MCF 10A (cell line): ENCODE data around the gene PTGES3L. TPM values are rescaled to one million over a fixed set of nuclear protein-coding genes. Genes with fewer than 3 reads are reported as not detected.
A peak's percentile ranks its signal among the peaks of the same experiment; 100 is the strongest.

Source experiments
- BruUV-seq: library from RNA; stranded (reverse); fragments of 400-500 nt; replicated peaks from 2 replicates; lab custom pipeline; 2021; lab: Mats Ljungman, UMichigan
- CTCF ChIA-PET: fragments of 300-600 bp; sonication (Branson Sonifier 250); formaldehyde crosslinking; extraction: SDS; loops from one replicate; lab custom pipeline; 2021; ENCODE audit warnings: antibody characterized with exemption, inconsistent platforms; lab: Yijun Ruan, JAX
- POLR2A ChIA-PET: fragments of 300-600, 350-650 bp; sonication (Branson Sonifier 250); formaldehyde crosslinking; extraction: SDS; loops from one replicate; lab custom pipeline; 2020; ENCODE audit warnings: antibody characterized with exemption, inconsistent platforms; lab: Yijun Ruan, JAX
- DNase-seq: peaks from one replicate; pipeline ENCODE4 v3.0.0-alpha.2; 2018; ENCODE audit not compliant: unreplicated experiment
- H3K27ac Mint-ChIP-seq: one replicate; pipeline ENCODE4 v1.8.0; 2022; ENCODE audit warnings: mild to moderate bottlenecking, low read depth, mixed read lengths; ENCODE audit not compliant: unreplicated experiment
- H3K27me3 Mint-ChIP-seq: one replicate; pipeline ENCODE4 v1.8.0; 2022; ENCODE audit warnings: mixed read lengths; ENCODE audit not compliant: insufficient read depth, unreplicated experiment
- H3K36me3 Mint-ChIP-seq: one replicate; pipeline ENCODE4 v1.8.0; 2022; ENCODE audit warnings: mild to moderate bottlenecking, moderate library complexity, mixed read lengths; ENCODE audit not compliant: insufficient read depth, unreplicated experiment
- H3K4me1 Mint-ChIP-seq: one replicate; pipeline ENCODE4 v1.8.0; 2022; ENCODE audit warnings: mixed read lengths; ENCODE audit not compliant: insufficient read depth, unreplicated experiment
- H3K4me3 Mint-ChIP-seq: one replicate; pipeline ENCODE4 v1.8.0; 2022; ENCODE audit warnings: mild to moderate bottlenecking, moderate library complexity, mixed read lengths; ENCODE audit not compliant: unreplicated experiment
- H3K9me3 Mint-ChIP-seq: one replicate; pipeline ENCODE4 v1.8.0; 2022; ENCODE audit warnings: mixed read lengths; ENCODE audit not compliant: unreplicated experiment
- intact Hi-C: fragments of 100-400 bp; cut with micrococcal nuclease; formaldehyde crosslinking; loops from 2 replicates; pipeline ENCODE4 v1.14.1; 2022
- total RNA-seq: library from RNA; stranded (reverse); gene quantifications from 2 replicates; pipeline ENCODE4 v1.2.3, GENCODE V29; 2022
- TF ChIP-seq, protein P1 (sequence below): fragments of 200-600 bp; IDR thresholded peaks from one replicate; pipeline ENCODE4 v1.8.0; 2022; ENCODE audit warnings: antibody characterized with exemption, mild to moderate bottlenecking; ENCODE audit not compliant: unreplicated experiment

Gene PTGES3L
- total RNA-seq, 1 experiment from 2014 or later = 0.96 TPM

DNA sequence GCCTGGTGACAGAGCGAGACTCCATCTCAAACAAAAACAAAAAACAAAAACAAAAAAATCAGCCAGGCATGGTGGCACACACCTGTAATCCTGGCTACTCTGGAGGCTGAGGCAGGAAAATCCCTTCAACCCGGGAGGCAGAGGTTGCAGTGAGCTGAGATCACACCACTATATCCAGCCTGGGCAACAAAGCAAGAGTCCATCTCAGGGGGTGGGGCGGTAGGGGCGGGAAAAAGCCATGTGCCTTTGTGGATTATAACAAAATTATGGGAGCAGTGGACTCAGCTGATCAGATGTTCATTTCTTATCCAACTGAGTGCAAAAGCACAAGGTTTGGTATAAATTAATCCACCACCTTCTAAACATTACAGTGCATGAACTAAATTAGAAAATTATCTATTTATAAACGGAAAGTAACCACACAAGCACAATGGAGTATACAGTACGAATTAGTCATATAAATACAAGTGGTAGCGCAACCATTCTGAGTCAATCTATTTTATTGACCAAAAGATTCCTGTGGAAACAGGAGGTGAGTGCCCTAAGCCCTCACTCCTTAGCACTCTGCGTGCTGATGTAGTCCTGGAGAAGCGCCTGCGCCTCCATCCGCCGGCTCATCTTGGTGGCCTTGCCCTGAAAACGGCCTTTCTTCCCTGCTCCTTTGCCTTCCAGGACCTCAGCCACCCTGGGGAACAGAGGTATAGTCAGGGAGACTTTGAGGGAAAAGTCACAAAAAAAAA, 29.7 kb downstream of the PTGES3L start:
- Mint-ChIP-seq H3K4me1 (no peaks in the 10 kb centered on the region), H3K27me3 (no peaks in the 10 kb centered on the region), H3K27ac (no peak overlapping the region), H3K9me3 (no peaks in the 10 kb centered on the region), H3K36me3 (peaks cover 60% of the 10 kb centered on the region), H3K4me3 (no peak overlapping the region)
- no peak for DNase-seq
- TF ChIP-seq, protein P1, sequence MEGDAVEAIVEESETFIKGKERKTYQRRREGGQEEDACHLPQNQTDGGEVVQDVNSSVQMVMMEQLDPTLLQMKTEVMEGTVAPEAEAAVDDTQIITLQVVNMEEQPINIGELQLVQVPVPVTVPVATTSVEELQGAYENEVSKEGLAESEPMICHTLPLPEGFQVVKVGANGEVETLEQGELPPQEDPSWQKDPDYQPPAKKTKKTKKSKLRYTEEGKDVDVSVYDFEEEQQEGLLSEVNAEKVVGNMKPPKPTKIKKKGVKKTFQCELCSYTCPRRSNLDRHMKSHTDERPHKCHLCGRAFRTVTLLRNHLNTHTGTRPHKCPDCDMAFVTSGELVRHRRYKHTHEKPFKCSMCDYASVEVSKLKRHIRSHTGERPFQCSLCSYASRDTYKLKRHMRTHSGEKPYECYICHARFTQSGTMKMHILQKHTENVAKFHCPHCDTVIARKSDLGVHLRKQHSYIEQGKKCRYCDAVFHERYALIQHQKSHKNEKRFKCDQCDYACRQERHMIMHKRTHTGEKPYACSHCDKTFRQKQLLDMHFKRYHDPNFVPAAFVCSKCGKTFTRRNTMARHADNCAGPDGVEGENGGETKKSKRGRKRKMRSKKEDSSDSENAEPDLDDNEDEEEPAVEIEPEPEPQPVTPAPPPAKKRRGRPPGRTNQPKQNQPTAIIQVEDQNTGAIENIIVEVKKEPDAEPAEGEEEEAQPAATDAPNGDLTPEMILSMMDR = no peak
- POLR2A ChIA-PET = interaction anchor here (0.6 to 0.7 kb wide), 2 partner anchors 17 to 222 kb away, joined by 3 read pairs; no protein-coding TSS in a partner anchor
- CTCF ChIA-PET = no interaction called here
- BruUV-seq = no TSS peak
- intact Hi-C loops = no loop called here

GRCh38 chr17:42946812-42947211, 33.1 kb downstream of the PTGES3L start:
- Mint-ChIP-seq H3K36me3 (peaks cover 27% of the 10 kb centered on the region), H3K9me3 (no peaks in the 10 kb centered on the region), H3K4me3 (no peak overlapping the region), H3K4me1 (no peaks in the 10 kb centered on the region), H3K27me3 (no peaks in the 10 kb centered on the region), H3K27ac (no peak overlapping the region)
- ChIA-PET POLR2A (no interaction called here), CTCF (interaction anchor here (0.9 kb wide), 1 partner anchor 8 kb away, joined by 3 read pairs; no protein-coding TSS in a partner anchor)
- intact Hi-C loops = no loop called here
- BruUV-seq = no TSS peak
- TF ChIP-seq, protein P1 = no peak
- DNase-seq = no peak

GRCh38 chr17:42944211-42944610, 35.7 kb downstream of the PTGES3L start:
- intact Hi-C loops = no loop called here
- Mint-ChIP-seq H3K27ac (no peak overlapping the region), H3K27me3 (no peaks in the 10 kb centered on the region), H3K4me1 (no peaks in the 10 kb centered on the region), H3K36me3 (peaks cover 6% of the 10 kb centered on the region), H3K4me3 (no peak overlapping the region), H3K9me3 (no peaks in the 10 kb centered on the region)
- CTCF ChIA-PET = no interaction called here
- POLR2A ChIA-PET = no interaction called here
- TF ChIP-seq, protein P1 = no peak
- no peak for DNase-seq
- no TSS peak for BruUV-seq

GRCh38 chr17:42937712-42938596, 41.9 kb downstream of the PTGES3L start:
- BruUV-seq = no TSS peak
- TF ChIP-seq, protein P1 = peak; percentile 49
- intact Hi-C loops = loop anchor here (1.0 kb wide), 2 partner anchors 95 to 118 kb away; no protein-coding TSS in a partner anchor
- Mint-ChIP-seq H3K4me1 (no peaks in the 10 kb centered on the region), H3K27me3 (peaks cover 12% of the 10 kb centered on the region), H3K27ac (no peak overlapping the region), H3K4me3 (no peak overlapping the region), H3K9me3 (no peaks in the 10 kb centered on the region), H3K36me3 (no peaks in the 10 kb centered on the region)
- ChIA-PET CTCF (interaction anchor here (0.6 to 4.7 kb wide), 25 partner anchors 9 to 894 kb away, joined by 3 to 60 read pairs (median 4); partner anchors contain the start of genes AOC2, PSME3 and RPL27), POLR2A (interaction anchor here (0.6 to 1.7 kb wide), 3 partner anchors 25 to 213 kb away, joined by 3 to 8 read pairs (median 4); partner anchors contain the start of gene AOC2)
- peak; percentile 60 for DNase-seq
